Prostate gland (tissue), 2 donors: ENCODE data around the gene CRY1.

Experiments used
- CTCF ChIP-seq, 4 experiments: fragments of 200-600 bp in 2 of 4; fragments of 450-650 bp in 2 of 4; sonication (generic) in 2 of 4; IDR thresholded peaks; 1 replicate in 3 of 4; 2 replicates in 1 of 4; pipeline ENCODE4 v1.5.1; 2016 to 2019; ENCODE audit warnings: antibody characterized with exemption in 4 of 4, mild to moderate bottlenecking in 2 of 4, moderate library complexity in 2 of 4
- POLR2AphosphoS5 ChIP-seq: sonication (generic); formaldehyde crosslinking; IDR thresholded peaks from one replicate; pipeline ENCODE4 v1.6.1; 2017; ENCODE audit warnings: antibody characterized with exemption

- no peak for TF ChIP-seq CTCF (IDR thresholded peaks at IDR 0.05)
- TF ChIP-seq POLR2AphosphoS5, result no peak
Observed at GRCh38 chr12:107138990-107139389, 45.6 kb upstream of the CRY1 start.
